Fibroblast of pulmonary artery (primary cell): ENCODE data around the gene ZFAND2A.

Source experiments
- DNase-seq: peaks from one replicate; pipeline ENCODE4 v3.0.0-alpha.2; 2010; ENCODE audit warnings: low read depth
- H3K4me3 ChIP-seq: replicated peaks from 2 replicates; pipeline ENCODE4 v1.5.1; 2011; ENCODE audit warnings: low read depth, mild to moderate bottlenecking, control low read depth, low read length, moderate library complexity
- TF ChIP-seq, protein P1 (sequence below): IDR thresholded peaks from 2 replicates; pipeline ENCODE4 v1.5.1; 2011; ENCODE audit warnings: mild to moderate bottlenecking, control low read depth, low read length, inconsistent platforms; ENCODE audit errors: missing control alignments

Gene ZFAND2A

DNA sequence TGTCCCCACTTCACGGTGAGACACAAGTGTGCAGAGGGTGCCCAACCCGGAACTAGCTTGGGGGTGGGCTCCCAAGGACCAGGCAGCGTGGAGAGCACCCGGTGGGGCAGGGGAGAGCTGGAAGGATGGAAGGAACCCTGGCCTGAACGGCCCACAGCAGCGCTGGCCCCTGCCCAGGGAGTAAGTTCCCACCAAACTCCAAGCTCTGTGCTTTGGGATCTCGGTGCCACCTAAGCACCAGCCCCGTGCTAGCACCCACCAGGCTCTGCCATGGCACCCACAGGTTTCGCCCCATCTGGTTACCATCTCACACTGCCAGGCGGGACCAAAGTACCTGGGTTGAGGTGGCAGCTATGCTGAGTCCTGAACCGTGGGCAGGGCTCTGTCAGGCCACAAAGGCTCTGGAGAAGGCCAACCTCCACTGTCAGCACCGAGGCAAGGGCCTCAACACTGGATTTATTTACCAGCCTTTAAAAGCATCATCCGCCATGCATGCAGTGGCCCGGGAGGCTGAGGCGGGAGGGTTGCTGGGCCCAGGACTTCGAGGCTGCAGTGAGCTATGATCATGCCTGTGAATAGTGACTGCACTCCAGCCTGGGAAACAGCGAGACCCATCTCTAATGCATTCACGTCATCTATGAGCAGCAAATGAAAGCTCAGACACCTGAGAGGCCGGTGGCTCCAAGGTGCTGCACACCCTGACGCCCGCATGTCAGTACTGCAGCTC lies 56.0 kb downstream of the ZFAND2A start:
- no peak for DNase-seq
- H3K4me3 ChIP-seq: no peak overlapping the region
- TF ChIP-seq, protein P1, sequence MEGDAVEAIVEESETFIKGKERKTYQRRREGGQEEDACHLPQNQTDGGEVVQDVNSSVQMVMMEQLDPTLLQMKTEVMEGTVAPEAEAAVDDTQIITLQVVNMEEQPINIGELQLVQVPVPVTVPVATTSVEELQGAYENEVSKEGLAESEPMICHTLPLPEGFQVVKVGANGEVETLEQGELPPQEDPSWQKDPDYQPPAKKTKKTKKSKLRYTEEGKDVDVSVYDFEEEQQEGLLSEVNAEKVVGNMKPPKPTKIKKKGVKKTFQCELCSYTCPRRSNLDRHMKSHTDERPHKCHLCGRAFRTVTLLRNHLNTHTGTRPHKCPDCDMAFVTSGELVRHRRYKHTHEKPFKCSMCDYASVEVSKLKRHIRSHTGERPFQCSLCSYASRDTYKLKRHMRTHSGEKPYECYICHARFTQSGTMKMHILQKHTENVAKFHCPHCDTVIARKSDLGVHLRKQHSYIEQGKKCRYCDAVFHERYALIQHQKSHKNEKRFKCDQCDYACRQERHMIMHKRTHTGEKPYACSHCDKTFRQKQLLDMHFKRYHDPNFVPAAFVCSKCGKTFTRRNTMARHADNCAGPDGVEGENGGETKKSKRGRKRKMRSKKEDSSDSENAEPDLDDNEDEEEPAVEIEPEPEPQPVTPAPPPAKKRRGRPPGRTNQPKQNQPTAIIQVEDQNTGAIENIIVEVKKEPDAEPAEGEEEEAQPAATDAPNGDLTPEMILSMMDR: no peak

DNA sequence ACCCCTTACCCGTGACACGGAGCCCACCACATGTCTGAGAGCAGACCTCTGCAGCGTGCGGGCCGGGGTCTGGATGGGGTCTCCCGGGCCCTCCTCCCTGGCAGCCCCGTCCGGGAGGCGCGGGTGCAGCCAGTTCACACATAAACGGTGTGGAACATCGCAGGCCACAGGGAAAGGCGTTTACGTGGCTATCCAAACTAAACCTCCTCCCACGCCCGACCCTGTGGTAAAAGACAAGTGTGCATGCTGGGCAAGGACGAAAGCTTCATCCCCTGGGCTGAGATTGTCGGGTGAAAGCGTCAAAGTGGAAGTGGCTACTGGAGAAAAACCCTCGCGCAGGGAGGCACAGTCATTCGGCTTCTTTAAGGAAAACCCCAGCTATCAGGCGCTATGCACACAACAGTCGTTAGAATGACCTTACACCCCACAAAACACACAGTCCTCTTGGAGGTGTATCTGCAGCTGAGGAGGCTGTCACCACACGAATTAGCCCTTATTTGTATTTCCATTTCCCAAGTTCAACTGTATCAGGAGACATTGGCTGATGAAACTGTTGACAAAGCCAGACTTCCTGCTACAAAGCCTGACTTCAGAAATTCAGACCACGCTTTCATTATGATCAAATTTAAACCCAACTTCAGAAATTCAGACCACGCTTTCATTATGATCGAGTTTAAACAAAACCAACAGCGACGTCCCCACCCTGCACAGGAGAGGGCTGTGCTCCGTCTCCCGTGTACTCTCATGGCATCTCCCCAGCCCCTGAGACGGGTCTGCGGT lies 56.8 kb downstream of the ZFAND2A start:
- TF ChIP-seq, protein P1: no peak
- no peak for DNase-seq
- H3K4me3 ChIP-seq: no peak overlapping the region
